OCI-LY3 (cell line): ENCODE measurements around the gene HNRNPUL2.

Source experiments
- EZH2phosphoT487 ChIP-seq: fragments of 200-600 bp; shearing (Covaris generic); IDR thresholded peaks from 2 replicates; pipeline ENCODE4 v1.6.1; 2018; ENCODE audit warnings: antibody characterized with exemption, mixed run types, low read depth
- TF ChIP-seq, protein P1 (sequence below): fragments of 200-600, 300-600 bp; sonication (generic); IDR thresholded peaks from 2 replicates; pipeline ENCODE4 v1.5.1; 2014; ENCODE audit warnings: antibody characterized with exemption, low read length, low read depth

DNA sequence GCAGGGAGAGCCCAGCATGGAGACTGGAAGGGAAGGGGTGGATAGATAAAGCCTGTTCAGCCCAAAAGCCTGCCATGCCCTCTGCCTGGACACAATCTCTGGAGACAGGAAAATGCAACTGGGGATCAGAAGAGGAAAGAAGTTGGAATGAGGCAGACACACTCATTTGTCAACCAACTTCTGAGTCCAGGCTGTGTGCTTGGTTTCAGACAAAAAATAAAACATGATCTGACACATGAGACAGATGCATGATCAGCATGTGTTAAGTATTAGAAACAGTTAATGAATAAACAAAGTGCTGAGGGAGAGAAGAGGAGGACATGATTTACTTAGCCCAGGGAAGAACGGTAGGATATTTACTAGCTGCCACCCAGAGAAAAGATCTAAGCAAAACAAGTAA lies 38.8 kb downstream of the HNRNPUL2 start:
- TF ChIP-seq, protein P1, sequence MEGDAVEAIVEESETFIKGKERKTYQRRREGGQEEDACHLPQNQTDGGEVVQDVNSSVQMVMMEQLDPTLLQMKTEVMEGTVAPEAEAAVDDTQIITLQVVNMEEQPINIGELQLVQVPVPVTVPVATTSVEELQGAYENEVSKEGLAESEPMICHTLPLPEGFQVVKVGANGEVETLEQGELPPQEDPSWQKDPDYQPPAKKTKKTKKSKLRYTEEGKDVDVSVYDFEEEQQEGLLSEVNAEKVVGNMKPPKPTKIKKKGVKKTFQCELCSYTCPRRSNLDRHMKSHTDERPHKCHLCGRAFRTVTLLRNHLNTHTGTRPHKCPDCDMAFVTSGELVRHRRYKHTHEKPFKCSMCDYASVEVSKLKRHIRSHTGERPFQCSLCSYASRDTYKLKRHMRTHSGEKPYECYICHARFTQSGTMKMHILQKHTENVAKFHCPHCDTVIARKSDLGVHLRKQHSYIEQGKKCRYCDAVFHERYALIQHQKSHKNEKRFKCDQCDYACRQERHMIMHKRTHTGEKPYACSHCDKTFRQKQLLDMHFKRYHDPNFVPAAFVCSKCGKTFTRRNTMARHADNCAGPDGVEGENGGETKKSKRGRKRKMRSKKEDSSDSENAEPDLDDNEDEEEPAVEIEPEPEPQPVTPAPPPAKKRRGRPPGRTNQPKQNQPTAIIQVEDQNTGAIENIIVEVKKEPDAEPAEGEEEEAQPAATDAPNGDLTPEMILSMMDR: no peak
- no peak for TF ChIP-seq EZH2phosphoT487
